ENCODE measurements around the gene CCDC183.
"Not testable (repeated sequence)": the region's sequence is repeated elsewhere in the genome, so short reads cannot be mapped to it uniquely, and the experiment has no call there.

The CCDC183 gene

DNA sequence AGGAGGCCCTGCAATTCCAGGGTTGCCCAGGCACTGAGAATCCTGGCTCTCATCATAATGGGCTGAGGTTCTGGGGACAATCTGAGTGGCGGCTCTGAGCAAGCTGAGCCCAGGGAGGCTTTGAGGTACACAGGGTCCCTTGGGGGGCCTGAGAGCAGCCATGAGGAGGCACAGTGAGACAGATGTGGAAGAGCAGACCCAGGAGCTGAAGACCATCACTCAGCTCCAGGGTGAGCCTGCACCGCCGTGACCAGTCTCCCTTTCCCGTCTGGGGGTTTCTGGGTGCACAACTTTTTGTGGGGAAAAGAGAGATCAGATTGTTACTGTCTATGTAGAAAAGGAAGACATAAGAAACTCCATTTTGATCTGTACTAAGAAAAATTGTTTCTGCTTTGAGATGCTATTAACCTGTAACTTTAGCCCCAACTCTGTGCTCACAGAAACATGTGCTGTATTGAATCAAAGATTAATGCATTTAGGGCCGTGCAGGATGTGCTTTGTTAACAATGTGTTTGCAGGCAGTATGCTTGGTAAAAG, at the start of gene CCDC183:
TSS of gene CCDC183 (plus strand) at position 101 of the 537 bp plus-strand sequence. CDS start at position 161, 60 bp downstream.
- DNase-seq = no peak

GRCh38 chr9:136746621-136747020, 49.5 kb upstream of the CCDC183 start:
- DNase-seq = no peak

DNA sequence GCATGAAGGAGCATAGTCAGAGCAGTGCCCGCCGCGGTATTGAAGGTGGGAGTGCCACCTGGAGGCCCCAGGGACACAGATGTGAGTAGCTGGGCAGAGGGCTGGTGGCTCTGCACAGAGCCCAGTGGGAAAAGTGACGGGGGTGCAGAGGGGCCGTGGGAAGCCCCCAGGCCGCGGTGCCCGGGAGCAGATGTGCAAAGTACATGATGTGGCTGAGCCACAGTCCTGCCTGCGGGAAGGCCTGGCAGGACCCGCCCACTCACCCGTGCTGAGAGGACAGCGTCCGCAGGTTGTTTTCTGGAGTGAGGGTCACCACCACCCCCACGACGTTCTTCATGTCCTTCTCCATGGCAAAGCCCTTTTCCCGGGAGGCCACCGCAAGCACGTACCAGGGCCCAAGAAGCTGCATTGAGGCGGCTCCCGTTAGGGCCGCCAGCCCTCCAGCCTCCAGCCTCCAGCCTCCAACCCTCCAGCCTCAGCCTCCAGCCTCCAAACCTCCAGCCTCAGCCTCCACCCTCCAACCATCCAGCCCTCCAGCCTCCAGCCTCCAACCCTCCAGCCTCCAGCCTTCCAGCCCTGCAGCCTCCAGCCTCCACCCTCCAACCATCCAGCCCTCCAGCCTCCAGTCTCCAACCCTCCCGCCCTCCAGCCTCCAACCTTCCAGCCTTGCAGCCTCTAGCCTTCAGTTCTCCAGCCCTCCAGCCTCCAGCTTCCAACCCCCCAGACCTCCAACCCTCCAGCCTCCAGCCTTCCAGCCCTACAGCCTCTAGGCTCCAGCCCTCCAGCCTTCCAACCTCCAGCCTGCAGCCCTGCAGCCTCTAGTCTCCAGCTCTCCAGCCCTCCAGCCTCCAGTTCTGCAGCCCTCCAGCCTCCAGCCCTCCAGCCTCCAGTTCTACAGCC, 48.7 kb upstream of the CCDC183 start:
- DNase-seq = no peak

DNA sequence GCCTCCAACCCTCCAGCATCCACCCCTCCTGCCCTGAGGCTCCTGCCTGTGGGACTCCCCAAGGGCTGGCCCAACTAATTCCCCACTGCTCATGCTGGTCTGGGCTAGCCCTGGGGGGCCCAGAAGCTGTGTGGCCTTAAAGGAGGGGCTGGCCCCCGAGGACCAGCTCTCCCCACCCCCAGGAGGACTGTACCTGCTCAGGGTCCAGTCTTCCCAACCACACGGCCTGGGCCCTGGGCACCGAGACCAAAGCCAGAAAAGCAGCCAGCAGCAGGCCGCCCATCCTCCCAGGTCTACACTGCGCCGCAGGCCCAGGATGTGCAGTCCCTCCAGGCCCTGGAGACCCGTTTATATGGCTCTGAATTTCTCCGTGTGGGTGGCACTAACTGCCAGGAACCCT, 47.9 kb upstream of the CCDC183 start, which contains the start of gene LCN6:
TSS of gene LCN6 (minus strand) at position 325 of the 400 bp plus-strand sequence. CDS start at position 283, 42 bp downstream.
- DNase-seq = no peak

DNA sequence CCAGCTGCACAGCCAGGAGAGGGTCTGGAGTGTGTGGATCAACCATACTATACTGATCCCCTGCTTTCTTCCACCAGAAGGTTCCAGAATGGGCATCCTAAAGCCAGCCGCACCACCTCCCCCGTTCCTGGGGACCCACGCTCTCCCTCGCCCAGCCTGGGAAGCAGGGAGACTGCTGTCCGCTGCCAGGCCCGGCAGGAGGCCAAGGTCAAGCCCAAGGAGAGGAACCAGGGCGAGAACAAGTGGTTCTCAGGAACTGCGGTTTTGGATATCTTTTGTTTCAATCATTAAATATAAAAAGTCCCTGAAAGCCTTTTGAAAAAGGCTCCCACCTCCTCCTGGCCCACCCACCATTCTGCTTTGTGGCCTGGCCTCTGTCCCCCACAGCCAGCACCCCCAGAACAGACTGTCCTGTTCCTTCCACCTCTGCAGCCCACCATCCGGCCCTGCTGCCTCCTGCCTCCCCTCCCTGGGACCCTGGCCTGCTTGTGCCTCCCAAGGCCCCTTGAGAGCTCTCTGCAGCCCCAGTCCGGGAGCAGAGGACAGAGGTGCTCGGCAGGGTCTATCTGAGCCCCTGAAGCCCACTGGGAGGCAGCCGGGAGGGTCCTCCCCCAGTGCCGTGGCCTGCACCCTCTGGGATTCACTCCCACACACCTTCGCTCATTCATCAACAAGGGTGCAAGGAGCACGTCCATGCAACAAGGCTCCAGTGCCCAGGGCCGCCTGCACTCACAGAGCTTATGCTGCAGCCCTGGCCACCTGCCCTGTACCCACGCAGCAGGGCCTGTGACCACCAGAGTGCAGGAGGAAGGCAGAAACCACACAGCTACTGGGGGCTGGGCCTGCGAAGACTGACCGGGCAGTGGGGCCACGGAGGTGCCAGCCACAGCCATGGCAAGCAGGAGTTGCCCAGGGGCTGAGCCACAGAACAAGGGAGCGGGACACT, 47.2 kb upstream of the CCDC183 start:
- no peak for DNase-seq

DNA sequence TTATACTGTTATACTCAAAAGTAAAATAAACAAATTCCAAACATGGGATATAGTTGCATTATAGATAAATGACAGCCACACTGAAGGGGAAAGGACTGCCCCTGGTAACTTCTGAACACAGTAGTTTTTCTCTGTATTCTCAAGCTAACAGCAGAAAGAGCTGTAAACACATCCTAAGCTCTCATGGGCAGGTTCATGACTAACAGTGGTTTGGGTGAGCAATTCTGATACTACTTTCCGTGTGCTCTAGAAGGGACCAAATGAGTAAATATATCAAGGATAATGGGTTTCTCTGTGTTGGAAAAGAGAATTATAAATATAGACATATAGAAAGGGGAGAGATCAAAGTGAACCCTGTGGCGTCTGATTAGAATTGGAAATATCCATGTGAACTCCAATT, 45.6 kb upstream of the CCDC183 start:
- no peak for DNase-seq

DNA sequence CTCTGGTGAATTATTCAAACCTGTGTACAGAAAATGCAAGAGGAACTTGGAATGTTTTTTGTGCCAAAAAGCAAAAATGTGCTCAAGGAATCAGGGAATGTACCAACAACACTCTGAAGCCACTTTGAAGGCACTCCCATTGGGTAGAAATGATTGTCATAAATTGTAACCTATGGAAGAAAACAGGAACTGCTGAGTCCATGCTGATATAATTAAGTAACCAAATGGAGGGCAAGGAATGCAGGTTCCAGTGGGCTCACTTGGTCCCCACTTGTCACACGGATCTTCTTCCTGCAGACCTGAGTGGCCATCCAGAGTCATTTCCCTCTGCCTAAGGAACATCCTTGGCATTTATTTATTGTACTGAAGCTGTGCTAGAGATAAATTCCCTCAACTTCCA, 44.9 kb upstream of the CCDC183 start:
- DNase-seq = no peak

DNA sequence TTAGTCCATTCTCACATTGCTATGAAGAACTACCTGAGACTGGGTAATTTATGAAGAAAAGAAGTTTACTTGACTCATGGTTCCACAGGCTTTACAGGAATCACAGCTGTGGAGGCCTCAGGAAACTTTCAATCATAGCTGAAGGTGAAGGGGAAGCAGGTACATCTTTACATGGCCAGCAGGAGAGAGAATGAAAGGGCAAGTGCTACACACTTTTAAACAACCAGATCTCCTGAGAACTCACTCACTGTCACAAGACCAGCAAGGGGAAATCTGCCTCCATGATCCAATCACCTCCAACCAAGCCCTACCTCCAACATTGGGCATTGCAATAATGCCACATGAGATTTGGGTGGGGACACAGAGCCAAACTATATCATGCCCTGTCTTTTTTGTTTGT, 44.3 kb upstream of the CCDC183 start:
- no peak for DNase-seq

- DNase-seq = no peak
These were observed 42.6 kb upstream of the CCDC183 start for GRCh38 chr9:136753371-136754058.

DNA sequence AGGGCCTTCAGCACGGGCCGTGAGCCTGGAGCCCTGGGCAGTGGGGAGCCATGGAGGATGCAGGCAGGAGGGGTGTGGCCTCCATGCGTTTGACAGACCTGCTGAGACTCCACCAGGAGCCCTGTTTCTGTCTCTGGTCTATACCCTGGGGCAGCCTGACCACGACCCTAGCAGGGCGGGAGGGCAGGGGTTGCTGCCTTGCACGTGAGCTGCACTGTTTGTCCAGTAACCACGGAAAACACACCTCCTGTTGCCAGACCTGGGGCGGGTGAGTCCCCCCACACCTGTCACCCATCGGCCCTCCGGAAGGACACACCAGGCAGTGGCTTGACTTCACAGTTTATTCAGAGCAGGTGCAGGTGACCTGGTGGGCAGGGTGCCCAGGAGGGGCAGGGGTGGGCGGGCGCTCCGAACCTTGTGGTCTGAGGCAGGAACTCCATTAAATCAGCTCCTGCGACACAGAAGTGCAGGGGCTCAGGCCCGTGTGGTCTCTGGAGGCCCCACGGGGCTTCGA, 42.0 kb upstream of the CCDC183 start:
- no peak for DNase-seq

DNA sequence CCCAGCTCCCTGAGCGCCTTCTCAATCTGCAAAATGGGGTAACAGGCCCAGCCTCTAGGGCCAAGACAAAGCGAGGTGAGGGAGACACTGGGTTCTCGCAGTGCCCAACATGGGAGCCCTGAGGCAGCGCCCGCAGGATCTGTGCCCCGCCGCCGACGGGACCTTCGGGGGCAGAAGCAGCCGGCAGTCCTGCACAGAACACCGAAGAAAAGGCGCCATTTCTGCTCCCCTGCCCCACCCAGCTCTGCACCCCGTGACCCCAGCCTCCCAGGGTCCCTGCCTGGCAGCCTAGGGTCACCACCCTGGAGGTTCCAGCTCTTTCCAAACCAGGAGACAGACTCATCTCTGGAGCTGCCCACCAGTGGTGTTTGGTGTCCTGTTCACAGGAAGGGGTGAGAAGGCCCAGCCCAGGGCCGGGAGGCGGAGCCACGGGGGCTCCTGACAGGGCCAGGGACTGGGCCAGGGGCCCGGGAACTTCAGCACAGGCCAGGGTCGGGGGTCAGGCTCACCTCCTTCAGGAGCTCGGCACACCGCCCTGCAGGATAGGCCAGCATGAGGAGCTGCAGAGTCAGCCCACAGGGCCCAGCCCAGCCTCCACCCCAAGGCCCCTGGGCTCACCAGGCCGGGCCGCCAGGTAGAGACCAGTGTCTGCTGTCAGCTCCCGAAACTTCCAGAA, 41.4 kb upstream of the CCDC183 start:
- DNase-seq = no peak

DNA sequence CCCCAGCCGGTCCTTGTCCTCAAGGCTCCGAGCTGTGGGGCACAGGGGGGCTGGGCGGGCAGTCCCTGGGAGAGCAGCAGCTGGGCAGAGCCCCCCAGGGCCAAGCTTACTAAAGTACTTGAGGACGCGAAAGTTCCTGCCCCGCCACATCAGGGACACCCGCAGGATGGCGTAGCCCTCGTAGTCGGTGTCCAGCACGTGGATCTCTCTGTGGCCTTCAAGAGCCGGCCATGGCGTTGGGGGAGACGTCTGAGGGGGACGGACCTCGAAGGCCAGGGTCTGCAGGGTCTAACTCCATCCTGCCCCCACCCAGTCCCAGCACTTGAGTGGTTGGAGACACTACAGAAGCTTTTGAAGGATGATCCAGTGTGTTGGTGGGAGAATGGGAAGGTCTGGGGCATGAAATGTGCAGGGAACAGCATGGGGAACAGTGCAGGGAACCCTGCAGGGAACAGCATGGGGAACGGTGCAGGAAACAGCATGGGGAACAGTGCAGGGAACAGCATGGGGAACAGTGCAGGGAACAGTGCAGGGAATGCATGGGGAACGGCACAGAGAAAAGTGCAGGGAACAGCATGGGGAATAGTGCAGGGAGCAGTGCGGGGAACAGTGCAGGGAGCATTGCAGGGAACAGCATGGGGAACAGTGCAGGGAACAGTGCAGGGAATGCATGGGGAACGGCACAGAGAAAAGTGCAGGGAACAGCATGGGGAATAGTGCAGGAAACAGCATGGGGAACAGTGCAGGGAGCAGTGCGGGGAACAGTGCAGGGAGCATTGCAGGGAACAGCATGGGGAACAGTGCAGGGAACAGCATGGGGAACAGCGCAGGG, 40.6 kb upstream of the CCDC183 start:
- DNase-seq = not testable (repeated sequence)

- DNase-seq = no peak
These were observed 40.1 kb upstream of the CCDC183 start for GRCh38 chr9:136756134-136756438.

DNA sequence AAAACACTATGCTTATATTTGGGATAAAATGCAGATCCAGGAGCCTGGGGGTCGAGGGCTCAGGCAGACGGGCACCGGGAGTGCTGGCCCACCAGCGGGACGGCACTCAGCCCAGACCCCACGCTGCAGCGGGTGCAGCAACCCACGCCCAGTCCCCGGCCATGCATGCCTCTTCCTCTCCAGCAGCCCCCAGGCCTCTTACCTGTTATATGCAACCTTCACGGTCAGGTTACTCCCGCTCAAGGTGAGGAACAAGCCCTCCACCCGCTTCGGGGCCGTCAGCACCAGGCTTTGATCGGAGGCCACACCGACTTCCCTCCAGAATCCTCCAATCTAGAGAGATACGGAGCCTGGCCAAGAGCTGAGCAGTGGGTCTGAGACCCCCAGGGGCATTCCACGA, 39.3 kb upstream of the CCDC183 start:
- DNase-seq = no peak

- no peak for DNase-seq
These were observed 38.8 kb upstream of the CCDC183 start for GRCh38 chr9:136757328-136757727.

DNA sequence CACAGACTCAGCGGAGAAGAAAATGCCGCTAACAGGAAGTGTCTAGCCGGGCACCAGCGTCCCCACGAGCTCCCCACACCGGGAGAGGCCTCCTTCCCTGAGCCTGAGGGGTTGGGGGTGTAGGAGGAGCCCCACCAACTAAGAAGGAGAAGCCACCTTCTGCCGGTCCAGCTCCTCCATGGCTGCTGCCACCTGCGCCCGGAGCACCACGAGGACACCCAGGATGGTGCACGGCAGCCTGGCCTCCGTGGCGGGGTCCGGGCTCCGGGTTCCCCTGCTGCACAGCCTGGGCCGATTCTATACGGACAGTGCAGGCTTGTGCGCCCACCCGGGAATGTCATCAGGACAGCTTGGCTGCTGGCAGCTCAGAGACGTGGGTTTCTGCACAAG, 38.4 kb upstream of the CCDC183 start:
- no peak for DNase-seq

DNA sequence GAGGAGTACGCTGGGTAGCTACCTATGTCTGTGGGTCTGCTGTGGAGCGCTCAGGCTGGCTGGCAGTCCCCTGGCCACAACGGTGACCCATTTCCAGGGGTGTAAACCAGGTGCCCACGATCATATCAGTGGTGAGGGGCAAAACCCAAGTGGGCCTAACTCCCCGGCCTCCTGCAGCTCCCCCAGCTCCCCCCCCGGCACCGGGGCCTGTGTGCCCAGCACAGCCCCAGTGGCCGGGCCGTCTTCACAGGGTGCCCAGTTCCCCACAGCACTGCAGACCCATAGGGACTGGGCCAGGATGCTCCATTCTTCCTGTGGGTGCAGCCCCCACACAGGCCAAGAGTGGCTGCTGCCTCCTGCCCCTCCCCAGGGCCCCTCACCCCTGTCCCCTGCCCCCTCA, 37.1 kb upstream of the CCDC183 start:
- no peak for DNase-seq

- DNase-seq = no peak
These were observed 36.5 kb upstream of the CCDC183 start for GRCh38 chr9:136759436-136760325.

GRCh38 chr9:136760424-136760823, 35.7 kb upstream of the CCDC183 start:
- DNase-seq = no peak

All from stimulated activated CD4-positive, alpha-beta T cell treated with anti-CD3 and anti-CD28 coated beads, Interleukin-12 subunit alpha, Interleukin-12 subunit beta, amount 100 ng/mL, for 4 hours (primary cell).